Left forelimb (tissue), 1 donor: ENCODE results near the gene IREB2.
"Not testable (repeated sequence)": the region's sequence is repeated elsewhere in the genome, so short reads cannot be mapped to it uniquely, and the experiment has no call there.

ENCODE experiments used
- DNase-seq: peaks from one replicate; pipeline ENCODE4 v3.0.0-alpha.2; 2018; ENCODE audit warnings: low spot score

IREB2 gene

GRCh38 chr15:78407608-78408354, 30.2 kb upstream of the IREB2 start:
- no peak for DNase-seq

- no peak for DNase-seq
Observed at GRCh38 chr15:78408355-78408640, 29.7 kb upstream of the IREB2 start.

- DNase-seq, result no peak
Observed at GRCh38 chr15:78408961-78409360, 29.1 kb upstream of the IREB2 start.

- no peak for DNase-seq
Observed at GRCh38 chr15:78411061-78411460, 27.0 kb upstream of the IREB2 start.

- DNase-seq, result no peak
Observed at GRCh38 chr15:78414621-78415250, 23.3 kb upstream of the IREB2 start.

- no peak for DNase-seq
Observed at GRCh38 chr15:78415284-78415683, 22.7 kb upstream of the IREB2 start.

GRCh38 chr15:78417754-78418630, 20.0 kb upstream of the IREB2 start:
- DNase-seq, result no peak

GRCh38 chr15:78418686-78419085, 19.3 kb upstream of the IREB2 start:
- no peak for DNase-seq

- no peak for DNase-seq
Observed at GRCh38 chr15:78419367-78419766, 18.6 kb upstream of the IREB2 start.

- DNase-seq, result no peak
Observed at GRCh38 chr15:78420220-78420619, 17.8 kb upstream of the IREB2 start.

- no peak for DNase-seq
Observed at GRCh38 chr15:78420766-78421165, 17.2 kb upstream of the IREB2 start.

GRCh38 chr15:78421238-78421965, 16.6 kb upstream of the IREB2 start:
- DNase-seq, result peak; percentile 70

- peak; percentile 72 for DNase-seq
Observed at GRCh38 chr15:78422571-78423340, 15.3 kb upstream of the IREB2 start.

GRCh38 chr15:78424673-78425072, 13.3 kb upstream of the IREB2 start:
- no peak for DNase-seq

GRCh38 chr15:78425643-78426042, 12.4 kb upstream of the IREB2 start:
- DNase-seq, result no peak

GRCh38 chr15:78426300-78426699, 11.7 kb upstream of the IREB2 start:
- DNase-seq, result no peak

- DNase-seq, result no peak
Observed at GRCh38 chr15:78427953-78428352, 10.1 kb upstream of the IREB2 start.

GRCh38 chr15:78429477-78429876, 8.5 kb upstream of the IREB2 start:
- no peak for DNase-seq

- no peak for DNase-seq
Observed at GRCh38 chr15:78431955-78432354, 6.1 kb upstream of the IREB2 start.

GRCh38 chr15:78432664-78433063, 5.4 kb upstream of the IREB2 start:
- DNase-seq, result no peak

- no peak for DNase-seq
Observed at GRCh38 chr15:78434134-78434533, 3.9 kb upstream of the IREB2 start.

- not testable (repeated sequence) for DNase-seq
Observed at GRCh38 chr15:78434711-78435110, 3.3 kb upstream of the IREB2 start.
